NT2/D1 (cell line): ENCODE results near the gene LAMC2.

Source experiments
- DNase-seq: peaks from one replicate; pipeline ENCODE4 v3.0.0-alpha.2; 2011; ENCODE audit warnings: low read depth, low spot score
- H3K27me3 ChIP-seq: 2 replicates; pipeline ENCODE4 v1.6.0; 2011; ENCODE audit warnings: mild to moderate bottlenecking; ENCODE audit not compliant: insufficient read length, insufficient read depth
- H3K36me3 ChIP-seq: 2 replicates; pipeline ENCODE4 v1.6.1; 2011; ENCODE audit warnings: mild to moderate bottlenecking, low read length, mixed read lengths; ENCODE audit not compliant: insufficient read depth, insufficient read length
- H3K4me1 ChIP-seq: 2 replicates; pipeline ENCODE4 v1.5.1; 2011; ENCODE audit not compliant: insufficient read depth, insufficient read length
- H3K4me3 ChIP-seq: 2 replicates; pipeline ENCODE4 v1.5.1; 2011; ENCODE audit warnings: low read depth; ENCODE audit not compliant: insufficient read length
- H3K9ac ChIP-seq: 2 replicates; pipeline ENCODE4 v1.6.0; 2011; ENCODE audit warnings: low read depth; ENCODE audit not compliant: insufficient read length
- H3K9me3 ChIP-seq: 2 replicates; pipeline ENCODE4 v1.5.1; 2011; ENCODE audit warnings: mild to moderate bottlenecking, low read length; ENCODE audit not compliant: insufficient read depth
- SUZ12 ChIP-seq: IDR thresholded peaks from 2 replicates; pipeline ENCODE4 v1.6.1; 2011; ENCODE audit not compliant: insufficient read length, insufficient read depth; ENCODE audit errors: extremely low read depth
- YY1 ChIP-seq: IDR thresholded peaks from 2 replicates; pipeline ENCODE4 v1.6.1; 2011; ENCODE audit not compliant: insufficient read length, insufficient read depth
- ZNF274 ChIP-seq: IDR thresholded peaks from 2 replicates; pipeline ENCODE4 v1.6.1; 2011; ENCODE audit warnings: mild to moderate bottlenecking, low read depth, low read length

LAMC2 gene

DNA sequence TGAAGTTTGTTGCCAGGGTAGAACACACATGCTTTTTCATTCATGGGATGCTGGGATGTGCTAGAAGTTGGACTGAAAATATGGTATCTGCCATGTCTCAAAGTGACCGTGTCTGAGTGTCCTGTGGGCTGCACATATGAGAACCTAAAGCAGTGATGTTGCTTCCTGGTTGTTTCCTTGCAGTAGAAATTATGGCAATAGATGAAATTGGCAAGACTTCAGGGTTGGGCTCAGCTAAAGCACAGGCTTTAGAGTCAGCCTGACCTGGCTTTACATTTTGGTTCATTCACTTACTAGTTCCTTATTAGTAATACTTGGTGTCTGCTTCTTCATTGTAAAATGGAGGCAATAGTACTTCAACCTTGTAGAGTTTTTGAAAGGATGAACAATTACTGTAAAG lies 2.2 kb downstream of the LAMC2 start:
- H3K4me3 ChIP-seq: no peak overlapping the region
- TF ChIP-seq ZNF274: no peak
- TF ChIP-seq YY1: no peak
- no peak for DNase-seq
- H3K27me3 ChIP-seq: peaks cover 28% of the 10 kb centered on the region
- H3K4me1 ChIP-seq: no peaks in the 10 kb centered on the region
- H3K36me3 ChIP-seq: no peaks in the 10 kb centered on the region
- no peak overlapping the region for H3K9ac ChIP-seq
- no peaks in the 10 kb centered on the region for H3K9me3 ChIP-seq

DNA sequence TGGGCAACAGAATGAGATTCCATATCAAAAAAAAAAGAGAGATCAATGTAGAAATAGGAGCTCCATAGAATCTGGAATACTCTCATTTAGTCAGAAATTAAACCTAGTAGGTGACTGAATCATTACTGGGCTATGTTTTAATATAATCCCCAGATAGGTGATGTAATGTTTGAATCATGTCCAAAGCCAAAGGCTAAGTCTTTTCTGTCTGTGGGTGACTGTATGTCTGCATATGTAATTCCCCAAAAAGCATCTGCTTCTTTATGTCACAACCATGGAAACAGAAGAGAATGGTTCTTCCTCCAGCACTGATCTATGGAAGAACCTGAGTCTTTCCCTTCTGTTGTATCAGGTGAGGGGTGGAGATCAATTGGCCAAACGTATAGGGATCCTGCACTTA lies 5.8 kb downstream of the LAMC2 start:
- Histone ChIP-seq H3K4me1 (no peaks in the 10 kb centered on the region), H3K36me3 (no peaks in the 10 kb centered on the region), H3K27me3 (peaks cover 12% of the 10 kb centered on the region), H3K9me3 (no peaks in the 10 kb centered on the region), H3K4me3 (no peak overlapping the region), H3K9ac (no peak overlapping the region)
- TF ChIP-seq YY1: no peak
- no peak for TF ChIP-seq ZNF274
- TF ChIP-seq SUZ12: no peak
- DNase-seq: no peak

DNA sequence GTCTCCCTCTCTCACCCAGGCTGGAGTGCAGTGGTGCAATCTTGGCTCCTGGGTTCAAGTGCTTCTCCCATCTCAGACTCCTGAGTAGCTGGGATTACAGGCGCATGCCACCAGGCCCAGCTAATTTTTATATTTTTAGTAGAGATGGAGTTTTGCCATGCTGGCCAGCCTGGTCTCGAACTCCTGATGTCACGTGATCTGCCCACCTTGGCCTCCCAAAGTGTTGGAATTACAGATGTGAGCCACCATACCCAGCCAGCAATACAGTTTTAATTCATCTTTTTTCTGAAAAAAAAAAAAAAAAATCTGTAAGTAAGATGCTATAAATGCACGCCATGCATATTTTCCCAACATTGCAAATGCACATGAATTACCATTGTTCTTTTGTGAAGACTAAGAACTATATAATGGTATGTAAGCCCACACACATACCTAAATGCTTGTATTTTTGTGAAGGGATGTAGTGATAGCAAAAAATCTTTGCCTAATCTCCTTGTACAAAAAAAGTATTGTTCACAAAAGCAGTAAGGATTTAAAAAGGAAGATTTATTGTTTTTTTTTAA lies 8.0 kb downstream of the LAMC2 start:
- TF ChIP-seq YY1 (no peak), SUZ12 (no peak), ZNF274 (no peak)
- Histone ChIP-seq H3K9me3 (no peaks in the 10 kb centered on the region), H3K9ac (no peak overlapping the region), H3K36me3 (no peaks in the 10 kb centered on the region), H3K4me3 (no peak overlapping the region), H3K27me3 (no peaks in the 10 kb centered on the region), H3K4me1 (no peaks in the 10 kb centered on the region)
- DNase-seq: no peak

DNA sequence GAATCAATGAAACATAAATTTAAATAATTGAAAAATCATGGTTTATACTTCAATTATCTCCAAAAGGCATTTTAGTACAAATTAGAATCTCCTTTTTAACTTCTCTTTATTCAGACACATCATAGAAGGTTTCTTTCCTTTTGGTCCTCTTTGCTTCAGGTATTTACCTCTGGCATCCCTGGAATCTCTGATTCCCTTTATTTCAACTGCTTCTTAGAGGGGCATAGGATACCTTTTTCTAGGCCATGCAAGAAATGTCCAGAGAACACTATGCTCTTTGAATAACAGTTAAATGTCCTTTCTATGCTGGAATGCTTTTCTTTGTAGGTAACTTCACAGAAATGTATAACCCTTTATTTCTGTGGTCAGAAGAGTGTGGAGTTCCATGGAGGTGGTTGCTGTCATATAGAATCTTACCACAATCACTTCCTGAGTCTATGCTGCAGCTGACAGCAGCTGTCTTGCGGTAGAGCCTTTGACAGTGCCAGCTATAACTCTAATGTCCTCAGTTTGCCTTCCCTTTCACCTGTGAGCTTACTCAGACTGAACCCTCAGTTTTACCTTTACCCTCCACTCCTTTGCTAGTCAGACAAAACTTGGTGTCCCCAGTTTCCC lies 8.6 kb downstream of the LAMC2 start:
- Histone ChIP-seq H3K4me3 (no peak overlapping the region), H3K27me3 (no peaks in the 10 kb centered on the region), H3K36me3 (no peaks in the 10 kb centered on the region), H3K9me3 (no peaks in the 10 kb centered on the region), H3K9ac (no peak overlapping the region), H3K4me1 (no peaks in the 10 kb centered on the region)
- no peak for DNase-seq
- TF ChIP-seq ZNF274: no peak

DNA sequence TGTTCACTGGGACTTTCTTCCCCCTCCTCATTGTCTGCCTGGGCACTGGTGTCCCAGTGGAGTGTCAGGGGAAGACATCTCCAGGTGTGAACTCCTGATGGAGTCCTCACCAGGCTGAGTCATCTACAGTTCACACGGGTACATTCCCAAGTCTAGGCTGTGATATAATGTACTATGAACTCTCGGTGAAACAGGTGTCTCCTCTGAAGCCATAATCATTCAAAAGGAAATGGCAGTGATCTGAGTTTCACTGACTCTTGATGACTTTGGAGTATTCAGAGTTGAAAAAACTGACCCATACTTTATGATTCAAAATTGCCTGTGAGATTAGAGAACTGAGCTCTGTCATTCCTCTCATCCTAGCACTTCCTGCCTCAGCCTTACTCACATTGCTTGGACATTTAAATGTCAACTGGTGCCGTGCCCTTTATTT lies 9.1 kb downstream of the LAMC2 start:
- TF ChIP-seq YY1: no peak
- TF ChIP-seq ZNF274: no peak
- TF ChIP-seq SUZ12: no peak
- no peak for DNase-seq
- no peak overlapping the region for H3K9ac ChIP-seq
- H3K4me3 ChIP-seq: no peak overlapping the region
- no peaks in the 10 kb centered on the region for H3K4me1 ChIP-seq
- H3K36me3 ChIP-seq: no peaks in the 10 kb centered on the region
- H3K9me3 ChIP-seq: no peaks in the 10 kb centered on the region
- no peaks in the 10 kb centered on the region for H3K27me3 ChIP-seq

DNA sequence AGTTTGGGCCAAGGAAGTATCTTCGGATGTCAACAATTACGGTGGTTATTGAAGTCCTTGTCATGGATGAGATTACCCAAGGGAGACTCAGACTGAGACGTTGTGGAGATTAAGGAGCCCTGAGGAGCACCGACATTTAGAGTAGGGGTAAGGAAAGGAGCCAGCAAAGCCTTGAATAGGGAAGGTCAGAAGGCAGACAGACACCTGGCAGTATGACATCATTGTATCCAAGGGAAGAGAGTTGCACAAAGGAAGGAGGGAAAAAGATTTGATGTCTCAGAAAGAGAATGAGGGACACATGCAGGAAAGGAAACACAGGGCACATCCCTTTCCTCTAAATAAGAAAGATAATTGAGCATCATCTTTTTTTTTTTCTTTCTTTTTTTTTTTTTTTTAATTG lies 11.7 kb downstream of the LAMC2 start:
- DNase-seq: no peak
- TF ChIP-seq YY1: no peak
- no peak for TF ChIP-seq ZNF274
- TF ChIP-seq SUZ12: no peak
- Histone ChIP-seq H3K9ac (no peak overlapping the region), H3K4me3 (no peak overlapping the region), H3K4me1 (peaks cover 6% of the 10 kb centered on the region), H3K27me3 (no peaks in the 10 kb centered on the region), H3K36me3 (no peaks in the 10 kb centered on the region), H3K9me3 (no peaks in the 10 kb centered on the region)

DNA sequence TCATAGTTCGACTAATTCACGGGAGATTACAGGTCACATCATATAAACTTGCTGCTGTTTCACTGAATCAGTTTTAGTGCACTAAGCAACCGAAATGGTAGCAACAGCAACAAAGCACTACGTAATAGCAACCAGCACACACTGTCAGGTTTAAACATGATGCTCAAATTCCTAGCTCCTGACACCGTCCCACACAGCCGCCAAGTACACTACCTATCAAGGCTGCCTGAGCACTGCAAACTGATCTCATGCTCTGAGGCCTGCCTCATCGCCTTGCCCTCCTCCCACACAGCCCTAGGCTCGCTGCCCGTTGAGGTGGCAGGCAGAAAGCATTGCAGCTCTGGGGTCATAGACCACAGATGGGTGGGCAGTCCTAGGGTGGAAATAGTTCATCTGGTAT lies 12.4 kb downstream of the LAMC2 start:
- DNase-seq: no peak
- peaks cover 6% of the 10 kb centered on the region for H3K4me1 ChIP-seq
- no peak for TF ChIP-seq ZNF274
- no peak for TF ChIP-seq SUZ12
- TF ChIP-seq YY1: no peak

DNA sequence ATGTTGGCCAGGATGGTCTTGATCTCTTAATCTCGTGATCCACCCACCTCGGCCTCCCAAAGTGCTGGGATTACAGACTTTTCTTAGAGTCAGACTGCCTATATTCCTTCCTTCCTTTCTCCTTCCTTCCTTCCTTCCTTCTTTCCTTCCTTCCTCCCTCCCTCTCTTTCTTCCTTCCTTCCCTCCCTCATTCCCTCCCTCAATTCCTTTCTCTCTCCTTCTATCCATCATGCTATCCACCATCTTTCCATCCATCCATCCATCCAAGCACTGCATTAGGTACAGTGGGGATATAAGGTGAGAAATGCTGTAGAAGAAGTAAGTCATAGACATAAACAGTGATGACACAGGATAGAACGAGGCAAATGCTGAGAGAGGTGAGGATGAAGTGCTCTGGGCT lies 13.2 kb downstream of the LAMC2 start:
- Histone ChIP-seq H3K4me1 (peaks cover 6% of the 10 kb centered on the region), H3K4me3 (no peak overlapping the region), H3K9ac (no peak overlapping the region), H3K27me3 (no peaks in the 10 kb centered on the region), H3K36me3 (no peaks in the 10 kb centered on the region), H3K9me3 (no peaks in the 10 kb centered on the region)
- TF ChIP-seq YY1: no peak
- no peak for DNase-seq

More for the DNA sequence above, 12.4 kb downstream of the LAMC2 start:
- no peaks in the 10 kb centered on the region for H3K27me3 ChIP-seq
- no peak overlapping the region for H3K4me3 ChIP-seq
- H3K9me3 ChIP-seq: no peaks in the 10 kb centered on the region
- no peak overlapping the region for H3K9ac ChIP-seq
- H3K36me3 ChIP-seq: no peaks in the 10 kb centered on the region
